ENCODE measurements around the gene PLAAT1.

The PLAAT1 gene

GRCh38 chr3:193253986-193254660 is 13.1 kb downstream of the PLAAT1 start:
- DNase-seq: no peak

- no peak for DNase-seq
These were observed 20.9 kb downstream of the PLAAT1 start for GRCh38 chr3:193261970-193262369.

- DNase-seq: no peak
These were observed 21.7 kb downstream of the PLAAT1 start for GRCh38 chr3:193262707-193263106.

- DNase-seq: no peak
These were observed 28.5 kb downstream of the PLAAT1 start for GRCh38 chr3:193269343-193270028.

- no peak for DNase-seq
These were observed 29.4 kb downstream of the PLAAT1 start for GRCh38 chr3:193270451-193270850.

GRCh38 chr3:193271101-193271840 is 30.2 kb downstream of the PLAAT1 start:
- DNase-seq: no peak

- DNase-seq: no peak
These were observed 51.4 kb downstream of the PLAAT1 start for GRCh38 chr3:193292386-193292785.

GRCh38 chr3:193295985-193296384 is 55.0 kb downstream of the PLAAT1 start:
- no peak for DNase-seq

- DNase-seq: no peak
These were observed 56.4 kb downstream of the PLAAT1 start for GRCh38 chr3:193297421-193297820.

- no peak for DNase-seq
These were observed 60.4 kb downstream of the PLAAT1 start for GRCh38 chr3:193301433-193301832.

- DNase-seq: no peak
These were observed 64.3 kb downstream of the PLAAT1 start for GRCh38 chr3:193305356-193305755.

GRCh38 chr3:193310914-193311723 is 70.1 kb downstream of the PLAAT1 start:
- no peak for DNase-seq

GRCh38 chr3:193313061-193313958 is 72.3 kb downstream of the PLAAT1 start:
- DNase-seq: no peak

GRCh38 chr3:193314161-193314560 is 73.1 kb downstream of the PLAAT1 start:
- DNase-seq: no peak

GRCh38 chr3:193317682-193318300 is 76.8 kb downstream of the PLAAT1 start:
- no peak for DNase-seq
